Right atrium auricular region (tissue), 2 donors: ENCODE data around the gene MET. TPM values are rescaled to one million over a fixed set of nuclear protein-coding genes. Genes with fewer than 3 reads are reported as not detected.

Experiments
- DNase-seq: peaks from one replicate; pipeline ENCODE4 v3.0.0-alpha.2; 2019; ENCODE audit warnings: low spot score
- H3K27ac ChIP-seq, 2 donors: fragments of 200-600 bp; sonication (generic); 1 replicate in 1 of 2; 2 replicates in 1 of 2; pipeline ENCODE4 v1.5.1; 2016 to 2019
- H3K27me3 ChIP-seq, 2 donors: fragments of 200-600 bp; sonication (generic); one replicate each; pipeline versions ENCODE4 v1.5.1 to v1.6.0; 2017 to 2019
- H3K36me3 ChIP-seq: fragments of 200-600 bp; sonication (generic); one replicate; pipeline ENCODE4 v1.5.1; 2016
- H3K4me1 ChIP-seq, 2 donors: fragments of 200-600 bp; sonication (generic); one replicate each; pipeline versions ENCODE4 v1.5.1 to v1.6.0; 2017 to 2019
- H3K4me3 ChIP-seq, 2 donors: fragments of 200-600 bp; sonication (generic); 1 replicate in 1 of 2; 2 replicates in 1 of 2; pipeline ENCODE4 v1.5.1; 2017 to 2019; ENCODE audit warnings: mild to moderate bottlenecking in 1 of 2, moderate library complexity in 1 of 2
- H3K9me3 ChIP-seq, 2 donors: fragments of 200-600 bp; sonication (generic); one replicate each; pipeline ENCODE4 v1.5.1; 2019
- total RNA-seq, 2 donors: library from RNA; depleted of rRNA; stranded (reverse); fragments of >200 nt; gene quantifications; one replicate each; pipeline ENCODE4 v1.1.0, GENCODE V29; 2016
- TF ChIP-seq, protein P1 (sequence below), 2 donors: fragments of 200-600 bp; sonication (generic); IDR thresholded peaks; one replicate each; pipeline ENCODE4 v1.5.1; 2019; ENCODE audit warnings: antibody characterized with exemption in 2 of 2

Gene MET
- total RNA-seq, 2 donors from 2014 or later, result 16.1 to 17.5 TPM

- H3K27ac ChIP-seq, result no peak overlapping the region
These were observed 129.2 kb downstream of the MET start for GRCh38 chr7:116801092-116801710.

DNA sequence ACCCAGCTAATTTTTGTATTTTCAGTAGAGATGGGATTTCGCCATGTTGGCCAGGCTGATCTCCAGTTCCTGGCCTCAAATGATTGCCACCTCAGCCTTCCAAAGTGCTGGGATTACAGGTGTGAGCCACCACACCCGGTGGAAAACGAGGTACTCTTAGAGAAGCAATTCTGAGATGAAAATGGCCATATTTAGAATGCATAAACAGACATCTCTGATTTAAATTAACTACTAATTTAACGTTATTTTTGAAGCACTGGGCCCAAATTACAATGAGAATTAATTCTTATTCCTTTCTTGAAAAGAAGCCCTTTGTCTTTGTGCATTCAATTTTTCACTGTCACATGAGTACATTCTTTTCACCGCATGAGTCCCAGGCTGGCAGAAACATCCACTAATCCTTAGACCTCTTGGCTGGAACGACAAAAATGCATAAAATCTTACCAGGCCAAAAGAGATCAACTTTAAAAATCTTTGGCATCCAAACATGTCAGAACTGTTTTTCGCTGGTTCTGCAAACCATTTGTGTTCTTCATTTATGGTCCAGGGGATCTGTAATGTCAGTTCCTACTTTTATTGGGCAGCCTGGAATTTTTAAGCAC, 130.2 kb downstream of the MET start:
- no peak overlapping the region for H3K27ac ChIP-seq
- H3K4me3 ChIP-seq, result no peak overlapping the region
- no peaks in the 10 kb centered on the region for H3K36me3 ChIP-seq
- no peaks in the 10 kb centered on the region for H3K27me3 ChIP-seq
- H3K9me3 ChIP-seq, result no peaks in the 10 kb centered on the region
- peaks cover 0 to 5% of the 10 kb centered on the region in 2 donors for H3K4me1 ChIP-seq
- TF ChIP-seq, protein P1, sequence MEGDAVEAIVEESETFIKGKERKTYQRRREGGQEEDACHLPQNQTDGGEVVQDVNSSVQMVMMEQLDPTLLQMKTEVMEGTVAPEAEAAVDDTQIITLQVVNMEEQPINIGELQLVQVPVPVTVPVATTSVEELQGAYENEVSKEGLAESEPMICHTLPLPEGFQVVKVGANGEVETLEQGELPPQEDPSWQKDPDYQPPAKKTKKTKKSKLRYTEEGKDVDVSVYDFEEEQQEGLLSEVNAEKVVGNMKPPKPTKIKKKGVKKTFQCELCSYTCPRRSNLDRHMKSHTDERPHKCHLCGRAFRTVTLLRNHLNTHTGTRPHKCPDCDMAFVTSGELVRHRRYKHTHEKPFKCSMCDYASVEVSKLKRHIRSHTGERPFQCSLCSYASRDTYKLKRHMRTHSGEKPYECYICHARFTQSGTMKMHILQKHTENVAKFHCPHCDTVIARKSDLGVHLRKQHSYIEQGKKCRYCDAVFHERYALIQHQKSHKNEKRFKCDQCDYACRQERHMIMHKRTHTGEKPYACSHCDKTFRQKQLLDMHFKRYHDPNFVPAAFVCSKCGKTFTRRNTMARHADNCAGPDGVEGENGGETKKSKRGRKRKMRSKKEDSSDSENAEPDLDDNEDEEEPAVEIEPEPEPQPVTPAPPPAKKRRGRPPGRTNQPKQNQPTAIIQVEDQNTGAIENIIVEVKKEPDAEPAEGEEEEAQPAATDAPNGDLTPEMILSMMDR (IDR thresholded peaks at IDR 0.05), result no peak
- no peak for DNase-seq

More at GRCh38 chr7:116801092-116801710, 129.2 kb downstream of the MET start:
- Histone ChIP-seq H3K9me3 (no peaks in the 10 kb centered on the region), H3K36me3 (peaks cover 2% of the 10 kb centered on the region), H3K4me3 (no peak overlapping the region), H3K4me1 (peaks cover 0 to 5% of the 10 kb centered on the region in 2 donors), H3K27me3 (no peaks in the 10 kb centered on the region)
- TF ChIP-seq, protein P1 (IDR thresholded peaks at IDR 0.05), result no peak
- DNase-seq, result no peak

DNA sequence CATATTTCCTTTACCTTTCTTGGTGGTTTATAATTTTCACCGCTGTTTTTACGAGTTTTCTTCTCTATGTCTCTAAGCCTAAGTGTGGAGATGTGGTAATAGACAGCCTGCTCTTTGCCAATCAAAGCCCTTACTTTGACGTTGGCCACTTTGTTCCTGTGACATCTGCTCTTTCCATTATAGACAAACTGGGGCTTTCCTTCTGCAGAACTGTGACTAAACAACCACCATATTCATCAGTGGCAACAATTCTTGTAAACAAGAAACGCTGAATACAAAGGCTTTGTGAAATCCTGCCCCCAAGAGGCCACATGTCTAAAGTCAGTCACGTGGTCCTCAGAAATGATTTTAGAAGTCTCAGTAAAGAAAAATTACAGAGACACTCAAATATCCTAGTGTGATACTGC, 130.8 kb downstream of the MET start:
- H3K27ac ChIP-seq, result no peak overlapping the region
- peaks cover 0 to 5% of the 10 kb centered on the region in 2 donors for H3K4me1 ChIP-seq
- TF ChIP-seq, protein P1 (IDR thresholded peaks at IDR 0.05), result peak in 1 of 2 donors; percentile 61

DNA sequence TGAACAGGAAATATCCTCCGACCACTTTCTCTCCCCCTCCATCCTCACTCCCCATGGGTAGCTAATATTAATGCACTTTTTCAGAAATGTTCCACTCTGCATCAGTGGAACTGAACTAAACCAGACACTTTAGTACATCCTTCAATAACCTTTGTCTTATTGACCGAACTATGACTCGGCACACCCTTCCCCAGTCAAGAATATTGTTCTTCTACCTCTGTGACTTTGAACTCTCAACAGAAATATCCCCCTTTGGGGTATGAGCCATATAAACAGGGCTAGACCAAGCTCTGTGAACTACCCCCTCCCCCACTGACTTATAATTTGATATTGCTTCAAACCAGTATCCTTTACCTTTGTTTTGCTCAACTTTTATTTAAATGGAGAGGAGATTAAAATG, 132.5 kb downstream of the MET start:
- TF ChIP-seq, protein P1 (IDR thresholded peaks at IDR 0.05), result no peak

More for the DNA sequence above, 130.8 kb downstream of the MET start:
- DNase-seq, result no peak
- no peaks in the 10 kb centered on the region for H3K9me3 ChIP-seq
- no peaks in the 10 kb centered on the region for H3K36me3 ChIP-seq
- H3K4me3 ChIP-seq, result no peak overlapping the region
- no peaks in the 10 kb centered on the region for H3K27me3 ChIP-seq

GRCh38 chr7:116805100-116805544, 133.1 kb downstream of the MET start:
- no peaks in the 10 kb centered on the region for H3K9me3 ChIP-seq
- no peak overlapping the region for H3K4me3 ChIP-seq
- DNase-seq, result peak; percentile 62
- H3K27ac ChIP-seq, result peak overlapping the region; percentile 68 to 69
- H3K27me3 ChIP-seq, result no peaks in the 10 kb centered on the region
- TF ChIP-seq, protein P1 (IDR thresholded peaks at IDR 0.05), result no peak
- H3K4me1 ChIP-seq, result peaks cover 0 to 5% of the 10 kb centered on the region in 2 donors
- H3K36me3 ChIP-seq, result no peaks in the 10 kb centered on the region

More for the DNA sequence above, 132.5 kb downstream of the MET start:
- Histone ChIP-seq H3K9me3 (no peaks in the 10 kb centered on the region), H3K4me1 (peaks cover 0 to 5% of the 10 kb centered on the region in 2 donors), H3K27me3 (no peaks in the 10 kb centered on the region), H3K36me3 (no peaks in the 10 kb centered on the region), H3K27ac (peak overlapping the region in 1 of 2 donors; percentile 68), H3K4me3 (no peak overlapping the region)
- DNase-seq, result no peak
